C4-2B (cell line): Measurements from ENCODE around the gene SLC9A9.

Experiments
- CTCF ChIP-seq: fragments of 450-650 bp; conservative IDR thresholded peaks from 2 replicates; pipeline ENCODE4 v1.5.1; 2017; ENCODE audit warnings: mild to moderate bottlenecking
- ZFX ChIP-seq: fragments of 450-650 bp; IDR thresholded peaks from 2 replicates; pipeline ENCODE4 v1.6.1; 2017

GRCh38 chr3:143362115-143362991 is 485.9 kb downstream of the SLC9A9 start:
- TF ChIP-seq CTCF (no peak), ZFX (no peak)
